ENCODE results near the gene E2F7.

The E2F7 gene

DNA sequence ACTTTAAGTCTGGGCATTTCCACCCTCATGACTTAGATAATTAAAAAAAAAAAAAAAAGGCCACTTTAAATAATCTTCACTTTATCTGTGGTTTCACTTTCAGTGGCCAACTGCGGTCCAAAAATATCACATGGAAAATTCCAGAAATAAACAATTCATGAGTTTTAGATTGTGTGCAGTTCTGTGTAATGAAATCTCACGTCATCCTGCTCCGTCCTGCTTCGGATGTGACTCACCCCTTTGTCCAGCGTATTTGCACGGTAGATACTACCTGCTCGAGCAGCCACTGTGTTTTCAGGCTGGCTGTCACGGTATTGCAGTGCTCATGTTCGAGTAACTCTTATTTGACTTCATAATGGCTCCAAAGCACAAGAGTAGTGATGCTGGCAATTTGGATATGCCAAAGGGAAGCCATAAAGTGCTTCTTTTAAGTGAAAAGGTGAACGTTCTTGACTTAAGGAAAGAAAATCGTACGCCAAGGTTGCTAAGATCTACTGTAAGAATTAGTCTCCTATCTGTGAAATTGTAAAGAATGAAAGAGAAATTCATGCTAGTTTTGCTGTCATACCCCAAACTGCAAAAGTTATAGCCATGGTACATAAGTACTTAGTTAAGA is 2.4 kb downstream of the E2F7 start:
- H3K4me1 ChIP-seq (ENCODE audit: control insufficient read depth, insufficient read depth, low read length) = no peaks in the 10 kb centered on the region
- H3K27me3 ChIP-seq (ENCODE audit: control insufficient read depth, insufficient read depth, low read length) = no peaks in the 10 kb centered on the region; the same call in 1 of the 2 replicates
- no peak overlapping the region for H3K4me3 ChIP-seq (ENCODE audit: low read length)
- peaks cover 7% of the 10 kb centered on the region; the same call in 1 of the 2 replicates for H3K36me3 ChIP-seq (ENCODE audit: control insufficient read depth, insufficient read depth, low read length)
- H3K27ac ChIP-seq (ENCODE audit: low read length) = no peak overlapping the region
- WGBS (ENCODE audit: insufficient coverage, insufficient read length) = no CpG with 5 or more reads among the region's 12 CpGs
- no peaks in the 10 kb centered on the region for H3K9me3 ChIP-seq (ENCODE audit: control insufficient read depth, insufficient read depth, low read length)
- DNase-seq (ENCODE audit: low read depth, low spot score) = no peak

DNA sequence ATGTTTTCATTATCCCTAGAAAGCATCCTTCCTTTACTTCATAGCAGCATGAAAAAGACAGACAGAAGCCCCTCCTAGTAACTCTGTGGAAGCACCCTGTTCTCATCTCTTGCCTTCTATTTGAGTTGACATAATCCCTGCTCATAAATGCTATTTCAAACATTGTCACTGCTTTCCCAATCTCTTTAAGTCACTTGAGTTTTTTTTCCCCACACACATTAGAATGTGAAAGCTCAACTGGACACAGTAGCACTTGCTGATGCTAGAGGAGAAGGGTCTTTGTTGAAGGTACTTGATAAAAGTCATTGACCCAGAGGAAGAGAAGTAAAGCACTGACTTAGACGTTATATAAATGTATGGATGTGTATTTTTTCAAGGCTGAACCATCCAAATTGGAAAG is 3.0 kb downstream of the E2F7 start:
- Histone ChIP-seq H3K27ac (ENCODE audit: low read length) (no peak overlapping the region), H3K27me3 (ENCODE audit: control insufficient read depth, insufficient read depth, low read length) (no peaks in the 10 kb centered on the region; the same call in 1 of the 2 replicates), H3K9me3 (ENCODE audit: control insufficient read depth, insufficient read depth, low read length) (no peaks in the 10 kb centered on the region), H3K4me3 (ENCODE audit: low read length) (no peak overlapping the region), H3K4me1 (ENCODE audit: control insufficient read depth, insufficient read depth, low read length) (no peaks in the 10 kb centered on the region), H3K36me3 (ENCODE audit: control insufficient read depth, insufficient read depth, low read length) (peaks cover 7% of the 10 kb centered on the region; the same call in 1 of the 2 replicates)
- no peak for DNase-seq (ENCODE audit: low read depth, low spot score)
- WGBS (ENCODE audit: insufficient coverage, insufficient read length) = no CpG with 5 or more reads among the region's 1 CpG

DNA sequence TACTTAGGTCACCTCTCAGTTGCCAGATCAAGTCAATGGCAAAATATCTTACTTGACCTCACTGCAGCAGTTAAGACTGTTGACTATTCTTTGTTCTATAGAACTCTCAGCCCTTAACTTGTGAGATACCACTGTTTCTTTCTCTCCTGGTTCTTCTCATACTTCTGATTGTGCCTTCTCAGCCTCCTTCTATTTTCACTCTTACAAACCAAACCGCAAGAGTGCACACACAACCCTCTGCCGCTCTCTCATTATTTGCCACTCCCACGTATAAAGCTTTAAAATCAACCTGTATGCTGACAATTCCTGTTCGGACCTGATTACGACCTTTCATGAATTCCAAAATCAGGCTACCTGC is 4.5 kb downstream of the E2F7 start:
- Histone ChIP-seq H3K27ac (ENCODE audit: low read length) (no peak overlapping the region), H3K27me3 (ENCODE audit: control insufficient read depth, insufficient read depth, low read length) (no peaks in the 10 kb centered on the region; the same call in 1 of the 2 replicates), H3K36me3 (ENCODE audit: control insufficient read depth, insufficient read depth, low read length) (peaks cover 7% of the 10 kb centered on the region; the same call in 1 of the 2 replicates), H3K4me3 (ENCODE audit: low read length) (no peak overlapping the region), H3K9me3 (ENCODE audit: control insufficient read depth, insufficient read depth, low read length) (no peaks in the 10 kb centered on the region), H3K4me1 (ENCODE audit: control insufficient read depth, insufficient read depth, low read length) (no peaks in the 10 kb centered on the region)
- no peak for DNase-seq (ENCODE audit: low read depth, low spot score)
- WGBS (ENCODE audit: insufficient coverage, insufficient read length) = 100% methylated on average over 3 of the region's 5 CpGs

DNA sequence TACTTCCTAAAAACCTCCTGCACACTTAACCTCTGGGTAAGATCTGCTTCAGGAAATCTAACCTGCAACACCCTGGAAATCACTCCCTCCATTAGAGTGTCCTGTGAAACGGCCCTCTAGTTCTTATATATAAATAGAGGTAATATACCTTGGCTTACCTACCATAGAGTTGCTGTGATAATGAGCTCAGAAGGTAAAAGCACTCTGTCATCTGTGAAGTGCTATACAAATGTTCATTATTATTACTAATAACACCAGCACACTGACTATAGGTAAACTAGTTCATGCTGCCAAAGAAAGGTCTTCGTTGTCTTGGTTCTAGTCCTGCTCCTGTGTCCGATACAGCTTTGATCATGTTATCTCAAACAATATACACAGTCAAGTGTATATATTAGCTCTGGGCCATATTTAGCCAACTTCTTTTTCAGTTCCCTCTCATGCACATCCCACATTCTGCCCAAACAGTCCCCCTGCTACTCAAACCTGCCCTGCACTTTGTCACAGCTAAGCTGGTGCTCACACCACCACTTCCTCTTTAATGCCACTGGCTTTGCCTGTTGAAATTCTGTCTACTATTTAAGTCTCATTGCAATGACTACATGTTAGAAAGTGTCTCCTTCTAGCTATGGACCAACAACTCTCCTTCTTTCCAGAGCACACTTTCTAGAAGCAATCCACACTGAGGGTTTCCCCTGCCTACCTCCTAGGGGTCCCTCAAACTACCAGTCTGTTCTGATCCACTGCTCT is 5.1 kb downstream of the E2F7 start:
- Histone ChIP-seq H3K9me3 (ENCODE audit: control insufficient read depth, insufficient read depth, low read length) (no peaks in the 10 kb centered on the region), H3K27me3 (ENCODE audit: control insufficient read depth, insufficient read depth, low read length) (no peaks in the 10 kb centered on the region; the same call in 1 of the 2 replicates), H3K27ac (ENCODE audit: low read length) (no peak overlapping the region), H3K4me1 (ENCODE audit: control insufficient read depth, insufficient read depth, low read length) (no peaks in the 10 kb centered on the region), H3K36me3 (ENCODE audit: control insufficient read depth, insufficient read depth, low read length) (peaks cover 7% of the 10 kb centered on the region; the same call in 1 of the 2 replicates), H3K4me3 (ENCODE audit: low read length) (no peak overlapping the region)
- WGBS (ENCODE audit: insufficient coverage, insufficient read length) = no CpG with 5 or more reads among the region's 3 CpGs
- no peak for DNase-seq (ENCODE audit: low read depth, low spot score)

DNA sequence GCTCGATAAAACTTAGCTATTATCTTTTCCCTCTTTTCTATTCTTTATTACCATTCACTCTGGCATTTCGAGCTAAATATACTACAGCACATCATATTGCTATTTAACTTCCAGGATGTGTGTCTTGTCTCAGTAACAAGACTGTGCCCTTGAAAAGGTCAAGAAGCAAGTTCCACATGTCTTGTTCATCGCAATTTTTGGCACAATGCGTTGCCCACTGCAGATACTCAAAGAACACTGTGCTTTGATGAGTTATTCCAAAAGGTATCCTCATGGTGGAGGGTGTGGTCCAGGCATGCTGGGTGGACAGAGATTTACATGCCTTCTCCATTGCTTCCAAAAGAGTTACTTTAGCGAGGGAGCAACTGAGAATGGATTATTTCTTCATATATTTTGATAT is 6.6 kb downstream of the E2F7 start:
- no peaks in the 10 kb centered on the region for H3K9me3 ChIP-seq (ENCODE audit: control insufficient read depth, insufficient read depth, low read length)
- no CpG with 5 or more reads among the region's 5 CpGs for WGBS (ENCODE audit: insufficient coverage, insufficient read length)
- no peak for DNase-seq (ENCODE audit: low read depth, low spot score)
- H3K36me3 ChIP-seq (ENCODE audit: control insufficient read depth, insufficient read depth, low read length) = peaks cover 7% of the 10 kb centered on the region; the same call in 1 of the 2 replicates
- no peak overlapping the region for H3K27ac ChIP-seq (ENCODE audit: low read length)
- no peaks in the 10 kb centered on the region for H3K4me1 ChIP-seq (ENCODE audit: control insufficient read depth, insufficient read depth, low read length)
- no peak overlapping the region for H3K4me3 ChIP-seq (ENCODE audit: low read length)
- H3K27me3 ChIP-seq (ENCODE audit: control insufficient read depth, insufficient read depth, low read length) = no peaks in the 10 kb centered on the region; the same call in 1 of the 2 replicates

DNA sequence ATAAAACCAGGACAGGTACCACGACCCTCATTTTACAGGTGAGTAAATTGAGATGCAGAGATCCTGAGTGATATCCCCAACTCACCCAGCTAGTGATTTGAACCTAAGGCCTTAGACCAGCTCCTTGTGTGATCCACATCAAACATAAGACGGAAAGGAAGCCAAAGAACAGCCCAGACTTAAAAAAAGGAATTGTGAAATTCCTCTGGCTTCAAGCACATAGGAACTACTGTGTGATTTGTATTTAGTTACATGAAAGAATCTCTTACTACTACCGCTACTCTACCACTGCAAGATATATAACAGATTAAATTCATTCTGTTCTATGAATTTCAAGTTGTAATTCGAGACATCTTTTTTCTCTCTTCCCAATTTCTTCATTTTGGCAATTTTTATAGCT is 10.5 kb downstream of the E2F7 start:
- Histone ChIP-seq H3K4me1 (ENCODE audit: control insufficient read depth, insufficient read depth, low read length) (no peaks in the 10 kb centered on the region), H3K4me3 (ENCODE audit: low read length) (no peak overlapping the region), H3K9me3 (ENCODE audit: control insufficient read depth, insufficient read depth, low read length) (no peaks in the 10 kb centered on the region), H3K27me3 (ENCODE audit: control insufficient read depth, insufficient read depth, low read length) (no peaks in the 10 kb centered on the region), H3K36me3 (ENCODE audit: control insufficient read depth, insufficient read depth, low read length) (peaks cover 4% of the 10 kb centered on the region; the same call in 1 of the 2 replicates), H3K27ac (ENCODE audit: low read length) (no peak overlapping the region)
- DNase-seq (ENCODE audit: low read depth, low spot score) = no peak
- WGBS (ENCODE audit: insufficient coverage, insufficient read length) = no CpG with 5 or more reads among the region's 4 CpGs

DNA sequence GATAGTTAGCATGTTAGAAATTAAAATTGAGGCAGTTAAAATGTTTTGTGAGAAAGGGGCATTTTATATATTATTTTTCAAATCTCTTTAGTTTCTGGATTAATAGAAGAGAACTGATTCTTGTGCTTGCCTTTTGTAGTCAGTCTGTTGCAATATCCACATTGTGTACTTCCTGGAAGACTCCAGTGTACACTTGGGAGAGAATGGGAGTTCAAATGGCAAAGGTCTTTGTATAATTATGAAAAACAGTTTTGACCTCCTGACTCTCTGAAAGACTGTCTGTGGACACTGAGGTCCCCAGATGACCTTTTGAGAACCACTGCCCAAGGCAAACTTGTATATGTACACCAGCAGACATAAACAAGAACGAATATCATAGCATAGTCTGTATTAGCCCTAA is 12.1 kb downstream of the E2F7 start:
- no CpG with 5 or more reads among the region's 1 CpG for WGBS (ENCODE audit: insufficient coverage, insufficient read length)
- peaks cover 4% of the 10 kb centered on the region; the same call in 1 of the 2 replicates for H3K36me3 ChIP-seq (ENCODE audit: control insufficient read depth, insufficient read depth, low read length)

DNA sequence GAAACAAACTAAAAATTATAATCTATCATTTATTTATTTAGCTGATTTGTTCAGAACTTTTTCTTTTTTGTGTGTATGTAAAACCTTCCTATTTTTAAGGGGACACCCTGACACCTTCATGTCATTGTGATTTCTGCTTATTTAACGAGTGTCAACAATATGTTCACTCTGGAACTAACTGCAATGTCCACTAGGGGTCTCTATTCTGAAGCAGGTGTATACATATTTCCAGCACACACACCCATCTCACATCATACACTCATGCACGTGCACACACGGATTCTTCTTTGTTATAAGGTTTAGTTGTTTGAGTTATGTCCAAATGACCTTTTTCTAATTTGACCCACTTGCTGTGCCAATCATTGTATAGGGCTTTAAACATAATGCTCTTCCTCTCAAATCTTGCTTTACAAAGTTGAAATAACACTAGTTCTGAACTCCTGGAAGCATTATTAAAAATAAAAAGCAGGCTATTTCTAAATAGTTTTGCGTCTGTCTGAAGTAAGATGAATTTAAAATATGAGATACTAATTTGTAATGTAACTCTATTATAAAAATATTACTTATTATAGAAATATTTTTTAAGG is 15.5 kb downstream of the E2F7 start:
- Histone ChIP-seq H3K27me3 (ENCODE audit: control insufficient read depth, insufficient read depth, low read length) (no peaks in the 10 kb centered on the region), H3K27ac (ENCODE audit: low read length) (no peak overlapping the region), H3K4me3 (ENCODE audit: low read length) (no peak overlapping the region), H3K4me1 (ENCODE audit: control insufficient read depth, insufficient read depth, low read length) (no peaks in the 10 kb centered on the region), H3K9me3 (ENCODE audit: control insufficient read depth, insufficient read depth, low read length) (no peaks in the 10 kb centered on the region), H3K36me3 (ENCODE audit: control insufficient read depth, insufficient read depth, low read length) (peaks cover 14% of the 10 kb centered on the region)
- peak; percentile 13 for DNase-seq (ENCODE audit: low read depth, low spot score)
- WGBS (ENCODE audit: insufficient coverage, insufficient read length) = no CpG with 5 or more reads among the region's 4 CpGs

More for the DNA sequence above, 12.1 kb downstream of the E2F7 start:
- H3K27ac ChIP-seq (ENCODE audit: low read length) = no peak overlapping the region
- H3K9me3 ChIP-seq (ENCODE audit: control insufficient read depth, insufficient read depth, low read length) = no peaks in the 10 kb centered on the region
- no peaks in the 10 kb centered on the region for H3K27me3 ChIP-seq (ENCODE audit: control insufficient read depth, insufficient read depth, low read length)
- H3K4me1 ChIP-seq (ENCODE audit: control insufficient read depth, insufficient read depth, low read length) = no peaks in the 10 kb centered on the region
- no peak for DNase-seq (ENCODE audit: low read depth, low spot score)
- H3K4me3 ChIP-seq (ENCODE audit: low read length) = no peak overlapping the region

DNA sequence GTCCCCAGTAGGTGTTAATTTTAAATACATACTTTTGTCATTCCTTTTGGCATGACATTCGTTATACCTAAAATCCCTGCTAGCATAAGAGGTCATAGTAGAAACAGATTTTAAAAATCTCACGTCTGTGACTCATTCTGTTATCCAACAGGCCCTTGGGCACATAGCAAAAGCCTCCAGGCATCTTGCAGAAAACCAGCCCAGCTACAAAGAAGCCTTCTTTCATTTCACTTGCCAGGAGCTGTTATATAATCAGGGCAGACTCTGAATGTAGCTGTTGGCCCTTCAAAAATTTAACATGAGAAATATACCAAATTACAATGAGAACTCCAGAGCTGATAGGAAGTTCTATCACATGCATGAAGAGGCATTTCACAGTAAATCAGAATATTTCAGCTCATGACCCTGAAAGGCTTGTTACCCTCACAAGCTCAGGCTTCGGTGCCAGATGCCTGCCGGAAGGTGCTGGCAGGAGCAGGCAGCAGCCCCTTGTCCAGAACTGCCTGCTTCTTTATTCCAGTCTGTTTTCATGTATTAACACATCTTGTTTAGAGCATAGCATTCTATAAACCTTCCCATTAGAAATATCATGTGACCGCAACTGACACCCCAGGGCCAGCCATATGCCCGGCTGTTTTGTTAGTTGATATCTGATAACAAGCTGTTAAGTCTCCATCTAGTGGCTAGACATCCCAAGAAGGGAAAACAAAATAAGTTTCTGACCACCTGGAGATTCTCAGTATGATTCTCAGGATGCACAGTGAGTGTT is 17.8 kb downstream of the E2F7 start:
- Histone ChIP-seq H3K9me3 (ENCODE audit: control insufficient read depth, insufficient read depth, low read length) (no peaks in the 10 kb centered on the region), H3K27ac (ENCODE audit: low read length) (no peak overlapping the region), H3K27me3 (ENCODE audit: control insufficient read depth, insufficient read depth, low read length) (no peaks in the 10 kb centered on the region), H3K36me3 (ENCODE audit: control insufficient read depth, insufficient read depth, low read length) (peaks cover 27% of the 10 kb centered on the region), H3K4me1 (ENCODE audit: control insufficient read depth, insufficient read depth, low read length) (no peaks in the 10 kb centered on the region), H3K4me3 (ENCODE audit: low read length) (no peak overlapping the region)
- DNase-seq (ENCODE audit: low read depth, low spot score) = no peak
- WGBS (ENCODE audit: insufficient coverage, insufficient read length) = no CpG with 5 or more reads among the region's 6 CpGs

DNA sequence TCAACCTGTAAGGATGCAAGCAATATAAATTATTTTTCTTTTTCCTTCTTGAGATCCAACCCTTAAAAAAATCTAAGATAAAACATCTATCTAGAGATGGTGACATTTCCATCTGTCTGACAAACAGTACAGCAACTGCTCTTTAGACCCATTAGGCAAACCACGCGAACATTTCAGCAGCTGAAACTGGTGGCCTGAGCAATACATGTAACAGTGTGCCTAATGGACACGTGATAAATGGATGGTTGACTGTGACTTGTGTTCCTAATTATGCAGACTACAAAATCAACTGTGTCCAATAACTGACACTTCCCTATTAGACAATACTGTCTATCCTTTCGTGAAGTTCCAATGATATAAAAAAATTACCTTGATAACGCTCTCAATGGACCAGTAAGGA is 18.9 kb downstream of the E2F7 start:
- H3K27me3 ChIP-seq (ENCODE audit: control insufficient read depth, insufficient read depth, low read length) = no peaks in the 10 kb centered on the region
- H3K4me1 ChIP-seq (ENCODE audit: control insufficient read depth, insufficient read depth, low read length) = no peaks in the 10 kb centered on the region
- peaks cover 33% of the 10 kb centered on the region for H3K36me3 ChIP-seq (ENCODE audit: control insufficient read depth, insufficient read depth, low read length)
- H3K4me3 ChIP-seq (ENCODE audit: low read length) = no peak overlapping the region
- DNase-seq (ENCODE audit: low read depth, low spot score) = no peak
- H3K9me3 ChIP-seq (ENCODE audit: control insufficient read depth, insufficient read depth, low read length) = no peaks in the 10 kb centered on the region
- WGBS (ENCODE audit: insufficient coverage, insufficient read length) = no CpG with 5 or more reads among the region's 5 CpGs
- no peak overlapping the region for H3K27ac ChIP-seq (ENCODE audit: low read length)
